ENCODE results near the gene GPR155. TPM values are rescaled to one million over a fixed set of nuclear protein-coding genes. Genes with fewer than 3 reads are reported as not detected.

Gene GPR155
- polyA plus RNA-seq, 1 donor from 2014 or later = 5.7 TPM

DNA sequence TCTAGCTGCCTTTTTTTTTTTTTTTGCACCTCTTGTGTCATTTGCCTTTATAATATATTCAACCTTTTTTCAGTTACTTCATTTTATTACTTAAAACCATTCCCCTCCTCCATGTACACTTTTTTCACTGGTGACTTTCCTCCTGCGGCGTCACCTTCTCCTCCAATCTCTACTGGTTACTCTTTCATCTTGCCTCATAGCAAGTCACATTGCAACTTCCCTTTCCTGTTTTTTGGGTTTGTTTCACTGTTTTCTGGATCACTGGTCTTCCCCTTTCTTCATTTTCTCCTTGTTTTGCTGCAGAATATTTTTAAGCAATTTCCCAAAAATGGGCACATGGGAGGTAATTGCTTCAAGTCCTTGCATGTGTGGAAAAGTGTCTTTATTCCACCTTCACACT is 37.7 kb upstream of the GPR155 start:
- Histone ChIP-seq H3K36me3 (ENCODE audit: insufficient read depth, low read length) (no peaks in the 10 kb centered on the region), H3K79me2 (replicated peaks; ENCODE audit: insufficient read depth, low read length) (no peaks in the 10 kb centered on the region), H3K27ac (ENCODE audit: low read length) (no peak overlapping the region), H4K20me1 (ENCODE audit: insufficient read depth) (no peaks in the 10 kb centered on the region), H3K9ac (ENCODE audit: low read length) (no peak overlapping the region), H3K9me3 (ENCODE audit: low read length) (no peaks in the 10 kb centered on the region), H3K4me2 (ENCODE audit: low read length) (no peak overlapping the region), H3K4me3 (ENCODE audit: low read length) (no peak overlapping the region), H3K9me2 (ENCODE audit: insufficient read depth, low read length) (no peaks in the 10 kb centered on the region), H3K27me3 (ENCODE audit: insufficient read depth, low read depth, low read length) (no peaks in the 10 kb centered on the region), H3F3A (ENCODE audit: insufficient read depth, low read length, poor library complexity, severe bottlenecking) (no peaks in the 10 kb centered on the region), H2AFZ (ENCODE audit: low read depth, low read length) (no peak overlapping the region)
- TF ChIP-seq POLR2AphosphoS5 (IDR thresholded peaks at IDR 0.05) (no peak), EZH2 (IDR thresholded peaks at IDR 0.05; ENCODE audit: borderline replicate concordance, insufficient read depth, low read length, poor library complexity, severe bottlenecking) (no peak), TAF1 (IDR thresholded peaks at IDR 0.05; ENCODE audit: low read depth) (no peak), RAD21 (conservative IDR thresholded peaks at IDR 0.05) (no peak), SMC3 (conservative IDR thresholded peaks at IDR 0.05; ENCODE audit: poor library complexity) (no peak), MXI1 (conservative IDR thresholded peaks at IDR 0.05; ENCODE audit: poor library complexity, severe bottlenecking) (no peak), EP300 (conservative IDR thresholded peaks at IDR 0.05; ENCODE audit: poor library complexity, severe bottlenecking) (no peak)
- TF ChIP-seq, protein P1, sequence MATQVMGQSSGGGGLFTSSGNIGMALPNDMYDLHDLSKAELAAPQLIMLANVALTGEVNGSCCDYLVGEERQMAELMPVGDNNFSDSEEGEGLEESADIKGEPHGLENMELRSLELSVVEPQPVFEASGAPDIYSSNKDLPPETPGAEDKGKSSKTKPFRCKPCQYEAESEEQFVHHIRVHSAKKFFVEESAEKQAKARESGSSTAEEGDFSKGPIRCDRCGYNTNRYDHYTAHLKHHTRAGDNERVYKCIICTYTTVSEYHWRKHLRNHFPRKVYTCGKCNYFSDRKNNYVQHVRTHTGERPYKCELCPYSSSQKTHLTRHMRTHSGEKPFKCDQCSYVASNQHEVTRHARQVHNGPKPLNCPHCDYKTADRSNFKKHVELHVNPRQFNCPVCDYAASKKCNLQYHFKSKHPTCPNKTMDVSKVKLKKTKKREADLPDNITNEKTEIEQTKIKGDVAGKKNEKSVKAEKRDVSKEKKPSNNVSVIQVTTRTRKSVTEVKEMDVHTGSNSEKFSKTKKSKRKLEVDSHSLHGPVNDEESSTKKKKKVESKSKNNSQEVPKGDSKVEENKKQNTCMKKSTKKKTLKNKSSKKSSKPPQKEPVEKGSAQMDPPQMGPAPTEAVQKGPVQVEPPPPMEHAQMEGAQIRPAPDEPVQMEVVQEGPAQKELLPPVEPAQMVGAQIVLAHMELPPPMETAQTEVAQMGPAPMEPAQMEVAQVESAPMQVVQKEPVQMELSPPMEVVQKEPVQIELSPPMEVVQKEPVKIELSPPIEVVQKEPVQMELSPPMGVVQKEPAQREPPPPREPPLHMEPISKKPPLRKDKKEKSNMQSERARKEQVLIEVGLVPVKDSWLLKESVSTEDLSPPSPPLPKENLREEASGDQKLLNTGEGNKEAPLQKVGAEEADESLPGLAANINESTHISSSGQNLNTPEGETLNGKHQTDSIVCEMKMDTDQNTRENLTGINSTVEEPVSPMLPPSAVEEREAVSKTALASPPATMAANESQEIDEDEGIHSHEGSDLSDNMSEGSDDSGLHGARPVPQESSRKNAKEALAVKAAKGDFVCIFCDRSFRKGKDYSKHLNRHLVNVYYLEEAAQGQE (IDR thresholded peaks at IDR 0.05; ENCODE audit: borderline replicate concordance) = no peak
- TF ChIP-seq, protein P2, sequence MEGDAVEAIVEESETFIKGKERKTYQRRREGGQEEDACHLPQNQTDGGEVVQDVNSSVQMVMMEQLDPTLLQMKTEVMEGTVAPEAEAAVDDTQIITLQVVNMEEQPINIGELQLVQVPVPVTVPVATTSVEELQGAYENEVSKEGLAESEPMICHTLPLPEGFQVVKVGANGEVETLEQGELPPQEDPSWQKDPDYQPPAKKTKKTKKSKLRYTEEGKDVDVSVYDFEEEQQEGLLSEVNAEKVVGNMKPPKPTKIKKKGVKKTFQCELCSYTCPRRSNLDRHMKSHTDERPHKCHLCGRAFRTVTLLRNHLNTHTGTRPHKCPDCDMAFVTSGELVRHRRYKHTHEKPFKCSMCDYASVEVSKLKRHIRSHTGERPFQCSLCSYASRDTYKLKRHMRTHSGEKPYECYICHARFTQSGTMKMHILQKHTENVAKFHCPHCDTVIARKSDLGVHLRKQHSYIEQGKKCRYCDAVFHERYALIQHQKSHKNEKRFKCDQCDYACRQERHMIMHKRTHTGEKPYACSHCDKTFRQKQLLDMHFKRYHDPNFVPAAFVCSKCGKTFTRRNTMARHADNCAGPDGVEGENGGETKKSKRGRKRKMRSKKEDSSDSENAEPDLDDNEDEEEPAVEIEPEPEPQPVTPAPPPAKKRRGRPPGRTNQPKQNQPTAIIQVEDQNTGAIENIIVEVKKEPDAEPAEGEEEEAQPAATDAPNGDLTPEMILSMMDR (IDR thresholded peaks at IDR 0.05; ENCODE audit: poor library complexity, severe bottlenecking) = no peak

DNA sequence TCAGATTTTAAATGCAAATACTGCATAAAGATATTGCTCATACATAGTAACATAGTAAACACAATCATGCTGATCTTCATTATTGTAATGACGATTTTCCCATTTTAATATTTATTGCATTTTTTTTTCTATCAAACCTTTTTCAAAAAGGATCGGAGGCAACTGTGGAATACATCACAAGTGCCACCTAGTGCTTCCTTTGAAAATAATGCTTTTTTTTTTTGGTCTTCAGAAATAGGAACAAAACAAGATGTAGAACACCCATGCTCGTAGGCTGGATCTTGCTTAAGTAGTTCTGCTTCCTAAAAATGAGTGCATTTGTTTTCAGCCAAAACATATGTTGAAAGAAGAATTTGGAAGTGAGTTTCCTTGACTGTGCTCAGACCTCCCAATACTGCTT is 35.7 kb upstream of the GPR155 start:
- H3K9ac ChIP-seq (ENCODE audit: low read length) = no peak overlapping the region
- no peaks in the 10 kb centered on the region for H3K9me2 ChIP-seq (ENCODE audit: insufficient read depth, low read length)
- H3K27me3 ChIP-seq (ENCODE audit: insufficient read depth, low read depth, low read length) = no peaks in the 10 kb centered on the region
- no peak overlapping the region for H2AFZ ChIP-seq (ENCODE audit: low read depth, low read length)
- H4K20me1 ChIP-seq (ENCODE audit: insufficient read depth) = no peaks in the 10 kb centered on the region
- H3K36me3 ChIP-seq (ENCODE audit: insufficient read depth, low read length) = no peaks in the 10 kb centered on the region
- no peak overlapping the region for H3K4me2 ChIP-seq (ENCODE audit: low read length)
- no peak overlapping the region for H3K27ac ChIP-seq (ENCODE audit: low read length)
- TF ChIP-seq RAD21 (conservative IDR thresholded peaks at IDR 0.05) = peak; percentile 62
- TF ChIP-seq, protein P2 (IDR thresholded peaks at IDR 0.05; ENCODE audit: poor library complexity, severe bottlenecking) = peak; percentile 66
- TF ChIP-seq MXI1 (conservative IDR thresholded peaks at IDR 0.05; ENCODE audit: poor library complexity, severe bottlenecking) = no peak
- TF ChIP-seq, protein P1 (IDR thresholded peaks at IDR 0.05; ENCODE audit: borderline replicate concordance) = no peak
- TF ChIP-seq POLR2AphosphoS5 (IDR thresholded peaks at IDR 0.05) = no peak
- no peak for TF ChIP-seq EZH2 (IDR thresholded peaks at IDR 0.05; ENCODE audit: borderline replicate concordance, insufficient read depth, low read length, poor library complexity, severe bottlenecking)
- no peak for TF ChIP-seq EP300 (conservative IDR thresholded peaks at IDR 0.05; ENCODE audit: poor library complexity, severe bottlenecking)
- peak; percentile 62 for TF ChIP-seq SMC3 (conservative IDR thresholded peaks at IDR 0.05; ENCODE audit: poor library complexity)
- TF ChIP-seq TAF1 (IDR thresholded peaks at IDR 0.05; ENCODE audit: low read depth) = no peak
- H3K9me3 ChIP-seq (ENCODE audit: low read length) = no peaks in the 10 kb centered on the region
- no peaks in the 10 kb centered on the region for H3F3A ChIP-seq (ENCODE audit: insufficient read depth, low read length, poor library complexity, severe bottlenecking)
- no peaks in the 10 kb centered on the region for H3K79me2 ChIP-seq (replicated peaks; ENCODE audit: insufficient read depth, low read length)
- no peak overlapping the region for H3K4me3 ChIP-seq (ENCODE audit: low read length)

All from neural cell (in vitro differentiated cells).